K562 (cell line): ENCODE data around the gene PSMB2. TPM values are rescaled to one million over a fixed set of nuclear protein-coding genes. Genes with fewer than 3 reads are reported as not detected.
A peak's percentile ranks its signal among the peaks of the same experiment; 100 is the strongest.

Experiments used
- CREB1 ChIP-seq, 2 experiments: sonication (generic) in 1 of 2; formaldehyde crosslinking in 1 of 2; IDR thresholded peaks; 2 replicates each; pipeline versions ENCODE4 v1.6.1 to v1.8.0; 2012 to 2022; ENCODE audit warnings: inconsistent platforms in 1 of 2, mild to moderate bottlenecking in 1 of 2, missing genetic modification reagents in 1 of 2, moderate library complexity in 1 of 2
- EP300 ChIP-seq: IDR thresholded peaks from 2 replicates; pipeline ENCODE4 v1.6.1; 2012; ENCODE audit warnings: low read length, improper control_type of control experiment
- GTF2F1 ChIP-seq: IDR thresholded peaks from 2 replicates; pipeline ENCODE4 v1.6.1; 2011; ENCODE audit warnings: low read depth, low read length, improper control_type of control experiment
- MEF2D ChIP-seq: conservative IDR thresholded peaks from 2 replicates; pipeline ENCODE4 v1.6.1; 2016; ENCODE audit warnings: low read depth, missing genetic modification characterization, missing compliant biosample characterization
- PBX2 ChIP-seq, 2 experiments: IDR thresholded peaks in 1 of 2; conservative IDR thresholded peaks in 1 of 2; 2 replicates each; pipeline ENCODE4 v1.6.1; 2016; ENCODE audit warnings: low read depth in 2 of 2, mild to moderate bottlenecking in 1 of 2, missing compliant biosample characterization in 1 of 2, missing genetic modification characterization in 1 of 2, moderate library complexity in 1 of 2
- PHF20 ChIP-seq: fragments of 450-650 bp; IDR thresholded peaks from 2 replicates; pipeline ENCODE4 v1.6.1; 2018; ENCODE audit not compliant: partially characterized antibody
- PHTF2 ChIP-seq: fragments of 250-450 bp; sonication (Bioruptor Pico); IDR thresholded peaks from 2 replicates; pipeline ENCODE4 v1.5.0; 2021; ENCODE audit warnings: mild to moderate bottlenecking
- PRMT5 ChIP-seq: sonication (generic); formaldehyde crosslinking; IDR thresholded peaks from 2 replicates; pipeline ENCODE4 v1.5.0; 2020; ENCODE audit warnings: missing genetic modification reagents
- RERE ChIP-seq: sonication (generic); formaldehyde crosslinking; IDR thresholded peaks from 2 replicates; pipeline ENCODE4 v1.8.0; 2023; ENCODE audit warnings: missing genetic modification reagents, mild to moderate bottlenecking, borderline replicate concordance
- SAFB2 ChIP-seq: fragments of 200-400 bp; formaldehyde crosslinking; IDR thresholded peaks from 2 replicates; pipeline ENCODE4 v1.6.1; 2018; ENCODE audit warnings: borderline replicate concordance, low read length, low read depth, moderate library complexity; ENCODE audit not compliant: severe bottlenecking
- TBP ChIP-seq: optimal IDR thresholded peaks from 2 replicates; pipeline ENCODE3; 2011; ENCODE audit warnings: low read depth, low read length, improper control_type of control experiment
- ZNF165 ChIP-seq: fragments of 250-450 bp; sonication (Bioruptor Pico); IDR thresholded peaks from 2 replicates; pipeline ENCODE4 v1.4.0; 2020; ENCODE audit warnings: borderline replicate concordance
- ZNF174 ChIP-seq: fragments of 250-450 bp; sonication (Bioruptor Pico); IDR thresholded peaks from 2 replicates; pipeline ENCODE4 v1.4.0; 2020; ENCODE audit warnings: mild to moderate bottlenecking
- ZNF232 ChIP-seq: sonication (generic); formaldehyde crosslinking; IDR thresholded peaks from 2 replicates; pipeline ENCODE4 v1.8.0; 2022; ENCODE audit warnings: mild to moderate bottlenecking, missing genetic modification reagents
- ZNF695 ChIP-seq: fragments of 450-650 bp; formaldehyde crosslinking; IDR thresholded peaks from 2 replicates; pipeline ENCODE4 v1.4.0; 2020; ENCODE audit warnings: mild to moderate bottlenecking, moderate library complexity
- polyA plus RNA-seq, 8 experiments: library from polyadenylated mRNA; depleted of rRNA in 4 of 8; stranded (reverse) in 5 of 8; unstranded in 3 of 8; fragments of >200 nt; fragmentation: Nextera tagmentation in 2 of 8; fragmentation: Illumina TruSeq in 1 of 8; extraction: Ambion mirVana in 2 of 8; extraction: Trizol in 1 of 8; gene quantifications; 2 replicates each; pipeline versions ENCODE4 v1.2.1 to v1.2.3, GENCODE V29; 2011 to 2014; ENCODE audit warnings: inconsistent platforms in 1 of 8, missing spikeins in 1 of 8
- total RNA-seq, 7 experiments: library from RNA; depleted of rRNA in 6 of 7; stranded (reverse); fragments of >200 nt in 6 of 7; fragmentation: Illumina TruSeq in 2 of 7; extraction: Trizol in 2 of 7; gene quantifications; 2 replicates each; pipeline versions ENCODE4 v1.2.1 to v1.2.3, GENCODE V29; 2011 to 2021; ENCODE audit warnings: low replicate concordance in 1 of 7
- TF ChIP-seq, protein P1 (sequence below), 2 experiments: IDR thresholded peaks; 2 replicates each; pipeline ENCODE4 v1.6.1; 2011; ENCODE audit warnings: borderline replicate concordance in 1 of 2, control low read depth in 1 of 2, low read depth in 1 of 2, low read length in 1 of 2, mild to moderate bottlenecking in 1 of 2, mixed read lengths in 1 of 2, moderate library complexity in 1 of 2; ENCODE audit not compliant: insufficient read depth in 1 of 2, insufficient read length in 1 of 2, poor library complexity in 1 of 2, severe bottlenecking in 1 of 2; ENCODE audit errors: extremely low read depth in 1 of 2

PSMB2 gene
- total and polyA plus RNA-seq, 9 of the 15 experiments (the other 6 are each of a cell fraction or from before 2014, with no cell fraction given) = 71.7 to 543 (median 165) TPM

- TF ChIP-seq, protein P1, sequence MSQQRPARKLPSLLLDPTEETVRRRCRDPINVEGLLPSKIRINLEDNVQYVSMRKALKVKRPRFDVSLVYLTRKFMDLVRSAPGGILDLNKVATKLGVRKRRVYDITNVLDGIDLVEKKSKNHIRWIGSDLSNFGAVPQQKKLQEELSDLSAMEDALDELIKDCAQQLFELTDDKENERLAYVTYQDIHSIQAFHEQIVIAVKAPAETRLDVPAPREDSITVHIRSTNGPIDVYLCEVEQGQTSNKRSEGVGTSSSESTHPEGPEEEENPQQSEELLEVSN (IDR thresholded peaks at IDR 0.05; ENCODE audit: borderline replicate concordance in 1 of 2, extremely low read depth in 1 of 2, insufficient read depth in 1 of 2, insufficient read length in 1 of 2, low read depth in 1 of 2, low read length in 1 of 2, poor library complexity in 1 of 2, severe bottlenecking in 1 of 2) = peak; percentile 63 to 76
- TF ChIP-seq SAFB2 (no peak), TBP (peak; percentile 96), CREB1 (IDR thresholded peaks at IDR 0.05) (peak; percentile 99), CREB1 (CRISPR knock-in tag; IDR thresholded peaks at IDR 0.05) (peak; percentile 99), PHTF2 (no peak), MEF2D (tag) (no peak), ZNF232 (peak; percentile 81; the same call in 1 of the 2 replicates), ZNF165 (CRISPR knock-in tag) (no peak), EP300 (peak; percentile 56; the same call in 1 of the 2 replicates), ZNF695 (no peak; the same call in 1 of the 2 replicates), PHF20 (peak; percentile 94), GTF2F1 (peak; percentile 76; the same call in 1 of the 2 replicates), PRMT5 (no peak), ZNF174 (CRISPR knock-in tag) (no peak), PBX2 (CRISPR knock-in tag; IDR thresholded peaks at IDR 0.05; ENCODE audit: low read depth) (no peak), PBX2 (tag; conservative IDR thresholded peaks at IDR 0.05; ENCODE audit: low read depth) (no peak), RERE (no peak)
Observed at GRCh38 chr1:35641233-35641866, at the start of gene PSMB2 (continued).
